OCI-M2 (cell line): ENCODE measurements around the gene TRIM28.

ENCODE experiments used
- DNase-seq: peaks from one replicate; lab custom pipeline; 2025; ENCODE audit not compliant: unreplicated experiment; lab: John Stamatoyannopoulos, UW

The TRIM28 gene

DNA sequence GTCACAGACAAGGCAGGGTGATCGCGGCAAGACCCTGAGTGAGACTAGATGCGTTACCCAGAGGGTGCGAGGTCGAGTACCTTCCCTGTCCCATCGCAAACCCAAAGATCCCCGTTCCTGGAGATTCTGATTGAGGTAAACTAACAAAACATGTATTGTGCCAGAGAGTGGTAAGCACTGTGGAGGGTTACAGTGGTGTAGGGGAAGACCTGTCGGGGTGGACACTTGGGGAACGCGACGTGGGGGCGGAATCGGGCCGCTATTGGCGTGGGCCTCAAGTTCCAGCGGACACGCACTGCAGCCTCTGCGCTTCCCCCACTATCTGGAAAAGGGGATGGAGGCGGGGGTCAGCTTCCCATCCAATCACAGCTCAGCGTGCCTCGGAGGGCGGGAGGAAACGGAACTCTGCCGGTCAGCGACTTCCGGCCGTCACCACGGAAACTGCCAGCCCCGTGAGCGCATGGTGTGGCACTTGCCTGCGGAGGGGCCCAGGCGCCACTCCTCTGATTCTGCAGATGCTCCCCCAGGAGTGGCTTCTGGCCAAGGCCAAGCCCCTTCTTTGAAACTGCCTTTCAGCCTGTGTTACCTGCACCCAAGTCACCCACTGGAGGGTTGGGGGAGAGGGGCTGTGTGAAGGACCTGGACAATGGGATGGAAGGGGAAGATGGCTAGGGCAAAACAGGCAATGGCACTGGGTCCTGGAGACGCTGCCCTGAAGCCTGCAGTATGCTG is 15.6 kb downstream of the TRIM28 start:
- DNase-seq = no peak

DNA sequence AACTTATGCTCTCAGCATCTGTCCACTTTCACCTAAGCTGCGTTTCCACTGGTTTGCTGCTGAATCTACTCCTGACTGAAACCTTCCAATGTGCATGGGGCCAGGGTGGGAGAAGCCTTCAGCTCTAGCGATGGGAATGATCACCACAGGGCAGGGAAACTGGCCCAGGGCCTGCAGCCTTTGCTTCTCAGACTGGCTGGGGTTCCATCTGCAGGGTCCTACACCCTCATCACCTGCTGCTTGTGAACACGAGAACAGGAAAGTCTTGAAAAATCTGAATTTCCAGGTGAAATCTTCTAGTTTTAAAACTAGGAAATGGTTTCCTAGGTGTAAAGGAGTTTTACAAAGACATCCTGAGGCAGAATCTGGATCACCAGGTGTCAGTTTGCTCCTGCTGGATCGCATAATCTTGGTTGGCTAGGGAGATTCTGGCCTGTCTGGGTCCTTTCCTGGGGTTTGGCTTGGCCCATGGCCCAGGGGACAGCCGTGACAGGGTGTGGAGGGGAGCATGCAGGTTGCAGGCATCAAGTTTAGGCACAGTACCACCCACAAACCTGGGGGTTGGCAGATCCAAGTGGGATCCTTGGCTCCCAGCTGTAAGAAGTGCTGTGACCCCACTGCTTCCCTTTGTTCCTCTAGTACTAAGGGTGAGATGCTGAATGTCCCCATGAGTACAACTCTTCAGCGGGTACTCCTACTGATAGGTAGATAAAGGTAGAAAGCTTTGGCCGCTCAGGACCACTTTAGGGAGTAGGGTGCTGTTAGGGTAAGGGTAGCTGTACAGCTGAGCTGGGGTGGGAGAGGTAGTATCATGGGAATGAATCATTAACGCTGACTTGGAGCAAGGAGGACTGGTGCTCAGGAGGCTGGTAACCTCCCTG is 16.4 kb downstream of the TRIM28 start:
- no peak for DNase-seq

DNA sequence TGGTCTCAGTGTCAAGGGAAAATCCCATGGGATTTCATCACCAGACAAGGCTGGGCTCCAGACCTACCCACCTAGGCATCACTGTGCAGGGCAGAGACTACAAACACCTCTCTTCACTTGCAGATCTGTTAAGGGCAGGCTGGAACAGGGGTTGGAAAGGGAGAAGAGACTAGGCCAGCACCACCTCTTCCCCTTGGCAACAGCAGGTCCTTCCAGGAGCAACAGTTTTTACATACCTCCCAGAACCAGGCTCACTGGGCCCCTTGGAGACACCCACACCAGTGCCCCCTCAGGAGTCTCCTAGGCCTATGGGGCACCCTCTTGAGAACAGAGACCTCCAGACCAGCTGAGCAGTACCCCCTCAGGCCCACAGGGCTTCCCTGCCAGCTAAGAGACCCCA is 17.1 kb downstream of the TRIM28 start:
- DNase-seq = no peak

DNA sequence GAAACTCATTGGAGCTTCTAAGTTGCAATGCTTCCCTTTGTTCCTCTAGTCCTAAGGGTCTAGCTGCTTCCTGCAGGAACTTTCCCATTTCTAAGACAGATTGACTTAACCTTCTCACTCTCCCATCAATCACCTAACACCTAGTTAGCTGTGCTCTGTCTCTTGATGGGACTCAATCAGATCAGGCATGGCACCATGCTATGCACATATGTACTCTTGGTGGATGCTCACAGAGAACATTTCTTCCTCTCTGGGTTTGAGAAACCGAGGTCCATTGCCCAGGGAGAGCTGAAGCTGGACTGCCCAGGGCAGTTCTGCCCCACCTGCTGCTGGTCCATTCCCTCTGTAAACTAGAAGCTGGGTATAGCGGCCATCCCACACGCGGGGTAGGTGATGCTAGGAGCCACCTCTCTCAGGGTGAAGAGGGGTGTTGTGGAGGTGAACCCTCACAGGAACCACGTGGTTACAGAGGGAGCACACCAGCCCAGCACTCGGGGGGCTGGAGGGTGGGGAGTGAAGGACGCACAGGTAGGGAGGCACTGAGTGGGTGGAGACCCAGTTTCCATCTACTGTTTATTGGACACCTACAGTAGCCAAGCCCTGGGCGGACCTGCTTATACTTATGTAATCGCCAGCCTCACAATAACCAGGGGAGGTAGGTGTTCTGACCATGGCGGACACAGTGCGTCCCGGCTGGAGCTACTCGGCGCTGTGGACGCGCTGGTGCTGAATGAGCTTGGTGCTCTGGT is 17.7 kb downstream of the TRIM28 start:
- no peak for DNase-seq

DNA sequence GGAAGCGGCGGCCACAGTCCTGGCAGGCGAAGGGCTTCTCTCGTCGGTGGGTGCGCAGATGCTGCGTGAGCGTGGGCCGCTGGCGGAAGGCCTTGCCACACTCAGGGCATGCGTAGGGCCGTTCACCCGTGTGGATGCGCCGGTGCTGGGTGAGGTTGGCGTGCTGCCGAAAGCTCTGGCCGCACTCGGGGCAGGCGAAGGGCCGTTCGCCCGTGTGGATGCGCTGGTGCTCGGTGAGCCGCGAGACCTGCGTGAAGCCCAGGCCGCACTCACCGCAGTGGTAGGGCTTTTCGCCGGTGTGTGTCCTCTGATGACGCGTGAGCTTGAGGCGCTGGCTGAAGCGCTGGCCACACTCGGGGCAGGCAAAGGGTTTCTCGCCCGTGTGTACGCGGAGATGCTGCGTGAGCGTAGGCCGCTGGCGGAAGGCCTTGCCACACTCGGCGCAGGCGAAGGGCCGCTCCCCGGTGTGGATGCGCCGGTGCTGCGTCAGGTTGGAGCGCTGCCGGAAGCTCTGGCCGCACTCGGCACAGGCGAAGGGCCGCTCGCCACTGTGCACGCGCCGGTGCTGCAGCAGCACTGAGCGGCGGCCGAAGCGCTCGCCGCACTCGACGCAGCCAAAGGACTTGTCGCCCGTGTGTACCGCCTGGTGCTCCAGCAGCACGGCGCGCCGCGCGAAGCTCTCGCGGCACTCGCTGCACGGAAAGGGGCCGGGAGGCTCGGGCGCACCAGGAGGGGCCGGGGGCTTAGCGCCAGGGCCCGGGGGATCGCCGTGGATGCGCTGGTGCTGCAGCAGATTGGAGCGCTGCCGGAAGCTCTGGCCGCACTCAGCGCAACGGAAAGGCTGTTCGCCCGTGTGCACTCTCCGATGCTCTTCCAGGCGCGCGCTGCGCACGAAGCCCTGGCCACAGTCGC is 18.5 kb downstream of the TRIM28 start:
- DNase-seq = no peak

DNA sequence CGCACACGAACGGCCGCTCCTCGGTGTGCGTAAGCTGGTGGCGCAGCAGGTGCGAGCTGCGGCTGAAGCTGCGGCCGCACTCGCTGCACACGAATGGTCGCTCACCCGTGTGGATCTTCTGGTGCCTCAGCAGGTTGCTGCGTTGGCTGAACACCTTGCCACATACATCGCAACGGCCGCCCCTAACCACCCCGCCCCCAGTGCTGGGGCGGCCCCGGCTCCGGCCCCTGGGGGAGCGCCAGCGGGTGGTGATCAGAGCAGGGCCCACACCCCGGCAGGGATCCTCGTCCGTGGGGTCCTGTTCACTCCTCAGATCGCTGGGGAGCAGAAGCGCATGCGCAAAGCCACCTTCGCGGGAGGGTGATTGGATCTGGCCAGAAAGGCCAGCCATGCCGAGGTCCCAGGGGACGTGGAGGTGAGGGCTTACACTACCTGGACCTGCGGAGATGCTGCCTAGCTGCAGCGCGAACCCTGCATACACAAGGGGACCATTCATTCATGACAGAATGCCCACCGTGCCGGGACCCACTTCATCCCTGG is 19.2 kb downstream of the TRIM28 start:
- no peak for DNase-seq

DNA sequence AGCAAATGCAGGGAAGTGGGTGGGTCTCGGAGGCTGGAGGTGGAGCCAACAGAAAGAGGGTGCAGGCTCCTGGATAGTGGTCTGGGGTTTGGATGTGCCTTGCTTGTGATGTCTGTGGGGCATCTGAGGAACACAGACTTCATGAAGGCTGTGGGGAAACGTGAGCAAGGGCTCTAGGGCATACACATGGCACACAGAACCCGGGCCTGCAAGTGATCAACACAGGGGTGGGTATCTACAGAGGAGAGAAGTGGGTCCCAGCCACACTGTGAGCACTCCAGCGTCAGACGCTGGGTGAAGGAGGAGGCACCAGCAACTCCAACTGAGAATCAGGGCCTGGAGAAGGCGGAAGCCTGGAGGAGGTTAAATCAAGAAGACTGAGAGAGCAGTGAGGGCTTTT is 20.0 kb downstream of the TRIM28 start:
- no peak for DNase-seq

DNA sequence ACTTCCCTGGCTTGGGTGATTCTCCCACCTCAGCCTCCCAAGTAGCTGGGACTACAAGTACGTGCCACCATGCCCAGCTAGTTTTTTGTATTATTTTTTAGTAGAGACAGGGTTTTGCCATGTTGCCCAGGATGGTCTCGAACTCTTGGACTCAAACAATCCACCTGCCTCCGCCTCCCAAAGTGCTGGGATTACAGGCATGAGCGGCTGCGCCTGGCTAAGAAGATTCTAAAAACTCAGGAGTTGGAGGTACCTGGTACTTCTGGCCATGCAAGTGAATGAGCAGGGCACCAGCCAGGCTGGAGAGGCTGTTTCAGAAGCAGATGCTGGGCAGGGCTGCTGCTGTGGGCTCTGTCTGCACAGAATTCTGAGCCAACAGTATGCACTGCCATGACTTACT is 23.1 kb downstream of the TRIM28 start:
- no peak for DNase-seq

DNA sequence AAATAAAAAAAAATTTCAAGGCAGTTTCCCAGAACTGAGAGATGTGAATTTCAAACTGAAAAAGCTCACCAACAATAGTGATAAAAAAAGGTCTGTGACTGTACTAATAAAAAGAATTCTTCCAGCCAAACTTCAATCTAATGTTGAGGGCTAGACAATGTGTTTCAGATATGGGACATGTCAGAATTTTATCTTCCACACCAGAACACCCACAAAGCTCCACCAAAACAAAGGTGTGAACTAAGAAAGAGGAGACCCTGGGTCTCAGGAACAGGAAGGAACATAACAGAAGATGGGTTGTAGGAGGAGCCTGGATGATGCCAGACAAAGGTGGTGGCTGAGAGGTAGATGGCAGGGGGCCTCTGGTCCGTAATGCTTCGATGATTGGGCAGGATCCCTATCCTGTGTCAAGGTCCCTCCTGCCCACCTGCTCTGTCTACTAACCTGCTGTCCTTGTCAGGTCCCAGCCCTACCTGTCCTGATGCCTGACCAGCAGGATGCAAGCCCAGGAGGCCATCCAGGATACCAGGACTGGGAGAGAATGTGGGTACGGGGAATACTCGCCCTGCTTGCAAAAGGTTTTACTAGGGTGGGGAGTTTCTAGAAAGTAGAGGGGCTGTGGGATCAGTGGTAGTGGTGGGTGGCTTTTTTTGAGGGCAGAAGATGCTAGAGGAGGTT is 24.7 kb downstream of the TRIM28 start:
- no peak for DNase-seq

DNA sequence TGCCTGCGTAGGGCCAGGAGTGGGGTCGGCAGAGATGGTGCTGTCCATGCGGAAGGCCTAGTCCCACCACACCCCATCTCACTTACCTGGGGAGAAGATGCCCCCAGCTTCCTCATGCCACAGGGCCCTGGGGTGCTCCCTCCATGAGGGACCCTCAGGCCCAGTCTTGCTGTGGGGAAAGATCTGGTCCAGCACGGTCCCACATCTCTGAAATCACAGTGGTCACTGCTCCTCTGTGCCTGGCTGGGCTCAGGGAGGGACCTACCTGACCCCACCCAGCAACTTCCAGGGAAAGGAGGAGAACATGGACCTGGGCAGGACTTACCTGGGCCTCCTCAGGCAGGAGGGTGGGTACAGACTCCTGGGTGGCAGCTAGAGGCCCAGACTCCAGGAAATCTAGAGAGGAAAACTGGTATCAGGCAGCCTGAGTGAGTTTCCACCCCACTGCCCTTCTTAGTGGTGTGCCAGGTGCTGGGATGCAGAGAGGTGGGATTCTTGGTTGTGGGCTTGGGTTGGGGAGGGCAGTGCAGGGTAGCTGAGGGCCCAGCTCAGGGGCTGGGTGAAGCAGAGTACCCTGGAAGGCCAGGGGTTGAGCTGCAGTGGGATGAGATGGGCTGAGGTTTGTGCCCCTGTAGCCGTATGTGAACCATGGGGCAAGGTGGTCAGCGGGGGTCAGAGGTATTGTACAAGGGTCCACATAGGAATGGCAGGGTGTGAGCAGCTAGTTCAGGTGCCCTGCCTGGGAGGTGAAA is 25.5 kb downstream of the TRIM28 start:
- DNase-seq = no peak

DNA sequence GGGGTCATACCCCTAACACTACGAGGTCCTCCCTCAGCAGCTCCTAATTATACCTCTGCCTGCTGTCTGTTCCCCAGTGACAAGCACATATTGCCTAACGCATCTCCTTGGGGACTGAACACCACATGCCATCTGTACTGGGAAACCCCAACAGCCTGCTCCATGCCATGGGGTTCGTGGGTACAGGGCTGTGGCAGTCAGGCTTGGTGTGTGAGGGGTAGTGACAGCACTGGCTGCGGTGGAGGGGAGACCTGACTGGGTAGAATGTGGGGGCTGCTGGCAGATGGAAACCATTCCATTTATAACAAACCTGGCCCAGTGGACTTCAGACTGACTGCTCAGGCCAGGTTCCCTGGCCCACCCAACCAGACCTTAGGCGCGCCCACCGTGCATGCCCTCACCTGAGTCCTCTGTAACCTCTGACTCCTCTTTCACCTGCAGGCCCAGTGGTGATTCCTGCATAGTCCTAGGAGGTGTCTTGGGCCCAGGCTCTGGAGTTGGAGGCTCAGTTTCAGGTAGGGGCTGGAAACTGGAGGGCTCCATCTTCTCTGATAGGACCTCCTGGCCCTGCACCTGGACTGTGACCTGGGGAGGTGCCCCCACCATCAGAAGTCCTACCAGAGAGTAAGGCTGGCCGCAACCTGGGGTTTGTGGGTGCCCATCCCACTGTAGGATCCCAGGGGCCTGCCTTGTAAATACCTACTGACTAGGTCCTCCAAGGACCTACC is 26.2 kb downstream of the TRIM28 start:
- DNase-seq = no peak

DNA sequence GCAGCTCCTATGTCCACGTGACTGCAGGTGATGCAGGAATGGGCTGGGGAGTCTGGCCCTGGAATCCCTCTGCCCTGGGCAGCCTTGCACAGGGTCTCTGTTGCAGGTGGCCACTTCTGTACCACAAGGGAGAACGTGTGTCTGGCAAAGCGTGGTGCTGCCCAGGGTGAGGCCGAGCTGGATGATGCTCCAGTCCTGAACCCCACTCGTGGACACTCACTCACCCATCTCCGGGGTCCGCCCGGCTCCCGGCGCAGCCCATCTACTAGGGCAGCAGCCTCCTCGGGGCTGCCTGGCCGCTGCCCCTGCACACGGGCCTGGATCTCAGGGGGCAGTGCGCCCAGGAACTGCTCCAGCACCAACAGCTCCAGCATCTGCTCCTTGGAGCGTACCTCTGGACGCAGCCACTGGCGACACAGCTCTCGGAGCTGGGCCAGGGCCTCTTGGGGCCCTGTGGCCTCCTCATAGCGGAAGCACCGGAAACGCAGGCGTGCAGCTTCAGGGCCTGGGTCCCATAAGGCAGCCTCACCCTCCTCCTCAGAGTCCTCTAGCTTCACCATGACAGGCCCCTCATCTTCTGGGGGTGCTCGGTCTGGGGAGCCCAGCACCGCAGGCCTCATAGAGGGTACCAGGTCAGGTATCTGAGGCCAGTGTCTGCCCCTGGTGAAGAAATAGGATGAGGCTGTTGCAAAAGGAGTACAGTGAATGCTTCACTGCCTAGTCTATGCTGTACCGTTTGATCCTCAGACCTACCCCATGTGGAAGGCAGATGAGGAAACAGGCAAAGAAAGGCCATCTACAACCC is 27.1 kb downstream of the TRIM28 start:
- no peak for DNase-seq

DNA sequence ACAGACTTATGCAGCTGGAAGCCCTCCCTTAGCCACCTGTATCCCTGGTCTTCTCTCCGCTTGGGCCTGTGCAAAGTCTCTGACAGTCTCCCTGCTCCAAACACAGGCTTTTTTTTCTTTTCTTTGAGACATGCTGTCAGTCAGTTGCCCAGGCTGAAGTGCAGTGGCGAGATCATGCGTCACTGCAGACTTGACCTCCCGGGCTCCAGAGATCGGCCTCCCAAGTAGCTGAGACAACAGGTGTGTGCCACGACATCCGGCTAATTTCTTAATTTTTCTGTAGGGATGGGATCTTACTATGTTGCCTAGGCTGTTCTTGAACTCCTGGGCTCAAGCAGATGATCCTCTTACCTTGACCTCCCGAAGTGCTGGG is 27.7 kb downstream of the TRIM28 start:
- no peak for DNase-seq

DNA sequence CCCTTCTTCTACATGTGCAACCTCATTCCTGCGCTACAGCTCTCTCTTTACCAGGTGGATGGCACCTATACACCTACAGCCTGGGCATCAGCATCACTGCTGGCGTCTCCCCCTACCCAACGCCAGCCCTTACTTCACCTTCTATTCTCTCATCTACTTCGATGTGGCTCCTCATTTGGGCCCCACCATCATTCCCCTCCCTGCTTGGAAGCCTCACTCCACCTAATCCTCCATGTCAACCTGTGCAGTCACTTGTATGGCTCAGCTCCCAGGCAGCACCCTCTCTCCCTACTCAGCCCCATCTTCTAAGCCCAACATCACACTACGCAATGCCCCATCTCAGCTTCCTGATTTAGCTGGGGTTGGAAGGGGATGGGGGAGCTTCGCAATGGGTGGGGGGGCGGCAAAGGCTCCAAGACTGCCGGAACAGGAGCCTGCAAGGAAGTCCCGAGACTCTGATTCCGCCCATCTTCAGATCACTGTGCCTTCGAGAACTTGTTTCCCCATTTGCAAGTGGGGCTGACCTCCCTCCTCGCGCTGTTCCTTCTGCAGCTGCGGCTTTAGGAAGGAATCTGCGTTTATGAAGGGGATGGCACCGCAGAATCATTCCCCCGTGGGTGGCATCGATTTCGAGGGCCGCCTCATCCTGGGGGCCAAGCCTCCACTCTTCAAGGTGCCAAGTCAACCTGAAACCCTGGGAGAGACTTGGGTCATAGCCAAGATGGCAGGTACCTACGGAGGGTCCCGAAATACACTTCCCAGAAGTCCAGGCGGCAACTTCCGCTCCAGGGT is 28.4 kb downstream of the TRIM28 start:
- DNase-seq = no peak

DNA sequence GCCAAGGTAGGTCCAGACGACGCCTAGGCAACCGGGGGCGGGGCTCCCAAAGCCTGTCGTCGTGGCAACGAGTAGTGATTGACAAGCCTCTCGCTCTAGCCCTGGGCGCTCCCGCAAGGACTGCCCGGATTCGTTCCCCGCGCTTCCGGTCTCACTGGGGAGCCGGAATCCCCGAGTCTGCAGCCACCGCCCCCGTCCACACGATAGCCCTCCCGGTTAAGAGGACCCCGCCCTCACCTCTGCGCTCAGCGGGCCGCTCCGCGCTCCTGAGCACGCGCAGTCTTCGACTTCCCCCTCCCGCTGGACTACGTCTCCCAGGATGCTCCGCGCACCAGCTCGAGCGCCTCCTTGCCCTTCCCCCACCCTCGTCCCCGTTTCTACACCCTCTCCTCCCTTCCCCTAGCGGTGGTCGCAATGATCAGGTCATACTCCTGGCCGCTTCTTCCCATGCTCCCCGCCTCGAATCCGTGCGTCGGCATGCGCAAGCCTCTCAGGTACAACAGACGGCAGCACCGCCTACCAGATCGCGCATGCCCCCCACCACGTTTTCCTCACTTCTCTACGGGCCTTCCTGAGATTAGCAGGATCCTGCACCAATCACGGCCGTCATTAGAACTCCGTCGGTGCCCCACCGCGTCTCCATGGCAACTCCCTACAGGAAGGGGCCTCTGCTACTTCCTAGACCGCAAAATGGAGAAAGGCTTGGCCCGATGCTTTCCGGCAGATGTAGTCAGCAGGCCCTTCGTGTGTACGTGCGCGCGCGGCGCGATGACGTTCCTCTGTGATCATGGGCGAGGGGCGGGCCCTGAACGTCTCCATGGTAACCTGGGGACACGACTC is 29.2 kb downstream of the TRIM28 start, which contains the start of gene MZF1:
Gene MZF1, minus strand, starts transcription at position 518 of the 840 bp plus-strand sequence. CDS start 1,946 bp downstream, outside the sequence.
- DNase-seq = no peak

DNA sequence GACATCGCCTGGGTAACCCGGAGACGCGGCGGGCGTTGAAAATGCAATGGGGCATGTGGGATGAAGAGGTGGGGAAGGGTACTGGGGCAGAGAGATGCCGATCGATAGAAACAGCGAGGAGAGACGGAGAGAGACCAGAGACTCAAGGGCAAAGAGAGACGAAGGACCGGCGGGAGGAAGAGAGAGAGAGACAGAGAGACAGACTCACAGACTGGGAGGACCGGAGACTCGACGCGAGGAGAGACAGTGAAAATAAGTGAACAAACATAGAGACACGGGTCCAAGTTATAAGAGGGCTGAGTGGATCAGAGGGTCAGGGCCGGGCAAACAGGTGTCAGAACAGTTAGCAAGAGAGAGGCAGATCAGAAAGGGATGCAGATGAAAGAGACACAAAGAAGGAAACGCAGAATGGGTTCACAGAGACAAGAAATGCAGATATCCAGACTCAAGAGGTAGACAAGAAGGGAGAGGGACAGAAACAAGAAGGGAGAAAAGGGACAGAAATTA is 29.8 kb downstream of the TRIM28 start:
- DNase-seq = no peak
